GM12878 (cell line): ENCODE measurements around the gene MROH2A.

Source experiments
- BCL11A ChIP-seq: IDR thresholded peaks from 2 replicates; pipeline ENCODE4 v1.6.1; 2011; ENCODE audit warnings: low read depth, low read length
- CBX5 ChIP-seq: sonication (generic); IDR thresholded peaks from 2 replicates; pipeline ENCODE4 v1.6.1; 2016; ENCODE audit warnings: low read depth, moderate library complexity, mild to moderate bottlenecking, inconsistent platforms
- FOXM1 ChIP-seq: IDR thresholded peaks from 2 replicates; pipeline ENCODE4 v1.6.1; 2012; ENCODE audit warnings: low read depth, mild to moderate bottlenecking, inconsistent platforms, low read length, moderate library complexity
- HCFC1 ChIP-seq: fragments of 150-350 bp; IDR thresholded peaks from 2 replicates; pipeline ENCODE4 v1.6.1; 2014; ENCODE audit warnings: low read length
- MYC ChIP-seq: IDR thresholded peaks from 2 replicates; pipeline ENCODE4 v1.6.1; 2011; ENCODE audit warnings: mild to moderate bottlenecking, low read length, moderate library complexity, inconsistent platforms; ENCODE audit not compliant: insufficient read depth, insufficient replicate concordance, insufficient read length, severe bottlenecking
- POLR2A ChIP-seq: IDR thresholded peaks from 2 replicates; pipeline ENCODE4 v1.6.1; 2011; ENCODE audit warnings: low read depth, mild to moderate bottlenecking, low read length
- POLR2AphosphoS5 ChIP-seq: IDR thresholded peaks from 2 replicates; pipeline ENCODE4 v1.6.1; 2011; ENCODE audit warnings: mild to moderate bottlenecking, low read length, inconsistent platforms
- RAD21 ChIP-seq: IDR thresholded peaks from 2 replicates; pipeline ENCODE4 v1.6.1; 2011; ENCODE audit warnings: mild to moderate bottlenecking, low read depth, low read length, moderate library complexity; ENCODE audit not compliant: insufficient read depth
- SIN3A ChIP-seq: IDR thresholded peaks from 2 replicates; pipeline ENCODE4 v1.6.1; 2012; ENCODE audit warnings: low read depth, low read length, improper control_type of control experiment
- SUZ12 ChIP-seq: fragments of 200-600 bp; sonication (generic); IDR thresholded peaks from one replicate; pipeline ENCODE4 v1.6.1; 2018; ENCODE audit warnings: antibody characterized with exemption, mild to moderate bottlenecking; ENCODE audit not compliant: unreplicated experiment
- ZBTB33 ChIP-seq: fragments of 450-650 bp; IDR thresholded peaks from 2 replicates; pipeline ENCODE4 v1.6.1; 2017; ENCODE audit warnings: mild to moderate bottlenecking
- TF ChIP-seq, protein P1 (sequence below), 3 experiments: IDR thresholded peaks in 2 of 3; conservative IDR thresholded peaks in 1 of 3; 2 replicates each; pipeline ENCODE4 v1.5.1; 2011; ENCODE audit warnings: low read depth in 3 of 3, low read length in 3 of 3, mild to moderate bottlenecking in 3 of 3, control low read depth in 2 of 3, moderate library complexity in 2 of 3, inconsistent platforms in 1 of 3, mixed read lengths in 1 of 3; ENCODE audit not compliant: control insufficient read depth in 2 of 3, insufficient read depth in 1 of 3; ENCODE audit errors: extremely low read depth in 1 of 3

GRCh38 chr2:233822781-233823730 lies 44.9 kb downstream of the MROH2A start:
- no peak for TF ChIP-seq MYC
- TF ChIP-seq SUZ12, result no peak
- TF ChIP-seq BCL11A, result no peak
- TF ChIP-seq FOXM1, result no peak
- no peak for TF ChIP-seq CBX5
- no peak for TF ChIP-seq RAD21
- TF ChIP-seq ZBTB33, result no peak
- TF ChIP-seq, protein P1, sequence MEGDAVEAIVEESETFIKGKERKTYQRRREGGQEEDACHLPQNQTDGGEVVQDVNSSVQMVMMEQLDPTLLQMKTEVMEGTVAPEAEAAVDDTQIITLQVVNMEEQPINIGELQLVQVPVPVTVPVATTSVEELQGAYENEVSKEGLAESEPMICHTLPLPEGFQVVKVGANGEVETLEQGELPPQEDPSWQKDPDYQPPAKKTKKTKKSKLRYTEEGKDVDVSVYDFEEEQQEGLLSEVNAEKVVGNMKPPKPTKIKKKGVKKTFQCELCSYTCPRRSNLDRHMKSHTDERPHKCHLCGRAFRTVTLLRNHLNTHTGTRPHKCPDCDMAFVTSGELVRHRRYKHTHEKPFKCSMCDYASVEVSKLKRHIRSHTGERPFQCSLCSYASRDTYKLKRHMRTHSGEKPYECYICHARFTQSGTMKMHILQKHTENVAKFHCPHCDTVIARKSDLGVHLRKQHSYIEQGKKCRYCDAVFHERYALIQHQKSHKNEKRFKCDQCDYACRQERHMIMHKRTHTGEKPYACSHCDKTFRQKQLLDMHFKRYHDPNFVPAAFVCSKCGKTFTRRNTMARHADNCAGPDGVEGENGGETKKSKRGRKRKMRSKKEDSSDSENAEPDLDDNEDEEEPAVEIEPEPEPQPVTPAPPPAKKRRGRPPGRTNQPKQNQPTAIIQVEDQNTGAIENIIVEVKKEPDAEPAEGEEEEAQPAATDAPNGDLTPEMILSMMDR (IDR thresholded peaks at IDR 0.05 in 2 of 3, conservative IDR thresholded peaks at IDR 0.05 in 1 of 3; ENCODE audit: control insufficient read depth in 2 of 3, extremely low read depth in 1 of 3, insufficient read depth in 1 of 3, low read depth in 3 of 3, low read length in 3 of 3), result no peak
- TF ChIP-seq HCFC1, result no peak
- no peak for TF ChIP-seq POLR2AphosphoS5
- TF ChIP-seq POLR2A, result no peak
- no peak for TF ChIP-seq SIN3A
